NCI-H446 (cell line): ENCODE results near the gene MYL3.

Source experiments
- DNase-seq, 2 experiments: peaks; one replicate each; lab custom pipeline; 2025; lab: John Stamatoyannopoulos, UW

MYL3 gene

DNA sequence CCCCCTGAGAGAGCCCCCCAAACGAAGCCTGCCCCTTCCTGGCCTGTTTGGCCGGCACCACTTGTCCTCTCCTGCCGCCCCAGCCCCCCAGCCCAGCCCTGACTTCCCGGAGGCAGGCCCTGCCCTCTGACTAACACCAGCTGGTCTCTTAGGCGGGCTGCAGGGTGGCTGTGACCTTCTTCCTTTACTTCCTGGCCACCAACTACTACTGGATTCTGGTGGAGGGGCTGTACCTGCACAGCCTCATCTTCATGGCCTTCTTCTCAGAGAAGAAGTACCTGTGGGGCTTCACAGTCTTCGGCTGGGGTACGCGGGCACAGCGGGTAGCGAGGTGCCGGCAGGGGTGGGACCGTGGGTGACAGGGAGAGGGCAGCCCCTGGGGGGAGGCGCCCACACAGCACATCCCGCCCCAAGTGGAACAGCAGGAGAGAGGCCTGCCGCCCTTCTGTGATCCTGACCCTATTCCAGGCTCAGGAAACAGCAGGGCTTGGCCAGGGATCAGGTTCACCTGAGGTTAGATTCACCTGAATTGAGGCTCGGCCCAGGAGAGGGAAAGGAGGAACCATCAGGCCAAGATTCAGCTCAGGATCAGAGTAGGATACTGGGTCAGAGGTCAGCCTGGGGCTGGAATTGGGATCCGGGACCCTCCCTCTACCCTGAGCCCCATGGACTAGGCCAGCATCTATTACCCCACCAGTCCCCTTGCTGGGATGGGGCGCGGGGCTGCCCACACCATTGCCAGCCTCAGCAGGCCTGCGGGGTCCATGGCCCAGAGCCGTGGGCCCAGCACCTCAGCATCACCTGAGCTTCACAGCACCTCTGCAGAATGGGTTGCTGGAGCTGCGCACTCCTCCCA lies 36.1 kb upstream of the MYL3 start:
- no peak for DNase-seq

DNA sequence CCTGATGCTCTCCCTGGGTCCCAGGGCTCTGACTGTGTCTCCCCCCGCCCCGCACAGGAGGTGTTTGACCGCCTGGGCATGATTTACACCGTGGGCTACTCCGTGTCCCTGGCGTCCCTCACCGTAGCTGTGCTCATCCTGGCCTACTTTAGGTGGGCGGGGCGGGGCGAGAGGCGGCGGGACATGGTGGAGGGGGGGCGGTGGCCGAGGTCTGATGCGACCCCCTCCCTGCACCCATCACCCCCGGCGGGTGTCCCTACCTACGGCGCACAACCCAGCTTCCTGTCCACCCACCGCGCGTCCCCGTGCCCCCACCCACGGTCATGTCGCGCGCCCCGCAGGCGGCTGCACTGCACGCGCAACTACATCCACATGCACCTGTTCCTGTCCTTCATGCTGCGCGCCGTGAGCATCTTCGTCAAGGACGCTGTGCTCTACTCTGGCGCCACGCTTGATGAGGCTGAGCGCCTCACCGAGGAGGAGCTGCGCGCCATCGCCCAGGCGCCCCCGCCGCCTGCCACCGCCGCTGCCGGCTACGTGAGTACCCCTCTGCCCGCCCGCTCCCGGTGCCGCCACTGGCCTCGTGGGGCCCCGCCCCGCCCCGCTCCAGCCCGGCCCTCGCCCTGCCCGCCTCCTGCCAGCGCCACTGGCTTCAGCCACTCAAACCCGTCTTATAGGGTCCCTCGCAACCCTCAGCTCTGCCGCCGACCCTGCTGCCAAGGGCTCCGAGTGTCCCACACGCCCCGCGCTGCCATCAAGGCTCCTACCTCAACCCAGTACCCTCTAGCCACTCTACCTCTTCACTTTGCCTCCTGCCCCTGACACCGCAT lies 35.3 kb upstream of the MYL3 start:
- DNase-seq, result no peak

DNA sequence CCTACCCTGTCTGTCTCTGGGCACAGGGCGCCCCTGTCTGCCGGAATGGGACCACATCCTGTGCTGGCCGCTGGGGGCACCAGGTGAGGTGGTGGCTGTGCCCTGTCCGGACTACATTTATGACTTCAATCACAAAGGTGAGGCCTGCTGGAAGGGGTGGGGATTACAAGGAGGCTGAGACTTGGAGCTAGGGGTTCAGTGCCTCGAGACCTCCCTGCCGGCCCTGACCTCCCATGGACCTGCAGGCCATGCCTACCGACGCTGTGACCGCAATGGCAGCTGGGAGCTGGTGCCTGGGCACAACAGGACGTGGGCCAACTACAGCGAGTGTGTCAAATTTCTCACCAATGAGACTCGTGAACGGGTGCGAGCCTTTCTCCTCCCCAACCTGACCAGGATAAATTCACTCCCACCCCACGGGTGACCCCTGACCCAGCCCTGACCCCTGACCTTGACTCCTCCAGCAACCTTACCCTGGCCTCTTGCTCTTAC lies 34.6 kb upstream of the MYL3 start:
- DNase-seq, result no peak

GRCh38 chr3:46897031-46897430 lies 33.8 kb upstream of the MYL3 start:
- no peak for DNase-seq

DNA sequence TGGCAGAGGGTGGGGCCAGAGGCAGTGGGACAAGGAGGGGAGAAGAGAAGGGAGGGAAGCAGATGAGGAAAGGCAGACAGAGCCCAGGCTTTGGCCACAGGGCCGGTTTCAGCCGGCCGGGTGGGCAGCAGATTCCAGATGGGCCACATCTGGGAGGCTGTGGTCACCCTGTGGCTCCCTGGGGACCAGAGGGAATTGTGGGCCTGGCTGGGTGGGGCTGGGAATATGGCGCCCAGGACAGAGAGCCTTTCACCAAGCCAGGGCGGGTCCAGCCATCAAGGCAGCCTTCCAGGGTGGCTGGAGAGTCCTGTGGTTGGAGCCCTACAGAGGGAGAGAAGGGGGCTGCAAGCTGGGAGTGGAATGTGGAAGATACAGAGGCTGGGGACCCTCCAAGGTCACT lies 33.1 kb upstream of the MYL3 start:
- DNase-seq, result no peak

- no peak for DNase-seq
Measured at GRCh38 chr3:46895761-46896160, 32.5 kb upstream of the MYL3 start.

DNA sequence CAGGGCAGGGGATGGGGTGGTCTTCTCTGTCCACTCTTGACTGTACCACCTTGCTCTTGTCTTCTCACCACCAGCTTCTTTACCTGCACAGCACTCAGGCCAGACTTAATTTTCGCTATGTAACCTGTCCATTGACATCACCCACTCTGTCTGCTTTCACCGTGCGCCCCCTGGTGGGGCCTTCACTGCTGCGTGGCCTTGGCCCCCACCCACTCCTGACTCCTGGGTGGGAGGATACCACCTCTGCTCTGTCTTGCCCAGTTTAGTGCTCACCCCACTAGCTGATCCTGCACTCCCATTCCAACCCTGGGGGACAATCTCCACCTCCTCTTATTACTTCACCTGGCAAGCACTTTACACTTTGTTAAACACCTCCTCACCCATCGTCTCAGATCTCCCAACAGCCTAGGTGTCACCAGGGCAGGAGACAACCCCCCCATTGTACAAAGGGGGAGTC lies 32.0 kb upstream of the MYL3 start:
- DNase-seq, result no peak

- DNase-seq, result no peak
Measured at GRCh38 chr3:46894256-46894655, 31.0 kb upstream of the MYL3 start.

DNA sequence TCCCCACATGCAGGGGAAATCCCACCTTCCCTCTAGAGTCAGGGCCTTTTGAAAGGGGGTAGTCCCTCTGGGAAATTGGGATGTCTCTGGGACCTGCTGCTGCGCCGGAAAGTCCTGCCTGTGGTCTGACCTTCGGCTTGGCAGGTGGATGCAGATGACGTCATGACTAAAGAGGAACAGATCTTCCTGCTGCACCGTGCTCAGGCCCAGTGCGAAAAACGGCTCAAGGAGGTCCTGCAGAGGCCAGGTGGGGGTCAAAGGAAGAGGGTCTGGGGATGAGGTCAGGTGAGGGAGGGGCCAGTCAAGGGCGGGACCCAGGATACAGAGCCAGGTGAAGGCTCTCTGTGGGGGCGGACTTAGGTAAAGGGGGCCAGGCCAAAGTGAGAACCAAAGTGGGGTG lies 30.5 kb upstream of the MYL3 start:
- no peak for DNase-seq

DNA sequence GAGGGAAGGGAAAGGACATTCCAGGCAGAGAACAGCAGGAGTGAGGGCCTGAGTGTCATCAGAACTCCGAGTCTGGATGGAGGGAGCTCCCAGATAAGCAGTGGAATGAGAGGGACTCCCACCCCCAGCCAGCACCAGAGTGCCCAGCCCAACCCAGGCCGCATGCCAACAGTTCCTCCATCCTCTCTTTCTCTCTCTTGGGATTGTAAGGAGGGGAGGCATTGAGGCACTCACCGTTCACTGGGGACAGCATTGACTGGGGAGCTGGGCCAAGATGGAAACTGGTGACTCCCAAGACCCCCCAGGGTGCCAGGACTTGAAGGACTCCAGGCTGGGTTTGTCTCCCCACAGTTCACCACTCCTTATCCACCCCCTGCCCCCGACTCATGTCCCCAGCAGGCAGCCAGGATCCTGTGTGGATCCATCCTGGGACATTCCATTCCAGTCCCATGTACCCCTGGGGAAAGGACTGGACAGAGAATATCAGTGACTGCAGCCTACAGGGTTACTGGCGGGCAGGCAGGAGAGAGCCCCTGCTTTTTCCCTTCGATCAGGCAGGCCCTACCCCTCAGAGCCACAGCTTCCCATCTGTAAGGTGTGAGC lies 30.0 kb upstream of the MYL3 start:
- DNase-seq, result no peak

DNA sequence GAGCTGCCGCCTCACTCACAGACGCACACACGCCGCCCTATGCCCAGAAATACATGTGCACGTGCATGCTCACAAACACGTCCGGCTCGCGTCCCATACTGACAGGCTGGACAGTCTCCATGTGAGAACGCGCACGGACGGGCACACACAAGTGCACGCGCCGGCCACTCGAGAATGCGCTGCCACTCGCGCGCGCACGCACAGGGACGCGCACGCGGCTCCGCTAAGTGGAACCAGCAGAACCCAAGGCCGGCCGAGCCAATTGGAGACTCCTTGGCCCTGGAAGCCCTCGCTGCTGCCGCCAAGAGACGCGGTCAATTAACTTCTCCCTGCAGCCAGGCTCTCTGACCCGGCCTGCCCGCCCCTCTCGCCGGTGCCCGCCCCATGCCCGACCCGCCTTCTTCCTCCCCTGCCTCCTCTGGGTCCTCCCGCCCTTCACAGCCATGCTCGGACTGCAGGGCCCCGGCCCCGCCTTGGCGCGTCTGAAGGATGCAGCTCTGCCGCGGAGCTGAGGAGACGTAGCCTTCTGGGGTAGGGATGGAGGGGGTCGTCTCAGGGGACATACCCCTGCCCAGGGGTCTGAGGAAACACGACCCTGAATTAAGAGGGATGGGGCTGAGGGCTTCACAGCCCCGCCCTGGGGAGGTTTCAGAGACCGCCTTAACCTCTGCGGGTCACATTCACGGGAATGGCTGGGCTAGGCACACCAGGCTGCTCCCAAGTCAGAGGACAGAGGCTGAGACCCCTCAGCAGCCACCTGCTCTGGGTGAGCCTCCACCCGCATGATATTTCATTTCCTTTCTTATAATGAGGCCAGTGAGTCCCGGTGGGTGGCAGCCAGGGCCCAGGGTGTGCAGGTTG lies 29.3 kb upstream of the MYL3 start:
- DNase-seq, result no peak

DNA sequence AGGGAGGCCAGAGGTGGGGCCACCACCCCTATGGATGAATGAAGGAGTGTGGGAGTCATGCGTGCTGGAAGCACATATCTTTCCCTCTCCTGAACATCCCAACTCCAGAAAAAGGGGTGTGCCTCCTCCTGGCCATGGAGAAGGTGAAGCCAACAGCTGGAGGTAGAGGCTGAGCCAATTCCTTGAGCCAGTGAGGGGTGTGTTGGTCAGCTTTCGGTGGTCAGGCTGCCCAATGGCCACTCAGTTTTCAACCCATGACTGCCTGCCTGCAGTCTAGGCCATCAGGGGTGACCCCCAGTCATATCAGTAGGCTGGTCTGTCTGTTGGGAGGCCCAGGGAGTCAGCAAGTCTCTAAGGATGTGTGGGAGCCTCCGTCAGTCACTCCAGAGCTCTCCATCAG lies 27.9 kb upstream of the MYL3 start:
- DNase-seq, result no peak

- no peak for DNase-seq
Measured at GRCh38 chr3:46890132-46890531, 26.9 kb upstream of the MYL3 start.

DNA sequence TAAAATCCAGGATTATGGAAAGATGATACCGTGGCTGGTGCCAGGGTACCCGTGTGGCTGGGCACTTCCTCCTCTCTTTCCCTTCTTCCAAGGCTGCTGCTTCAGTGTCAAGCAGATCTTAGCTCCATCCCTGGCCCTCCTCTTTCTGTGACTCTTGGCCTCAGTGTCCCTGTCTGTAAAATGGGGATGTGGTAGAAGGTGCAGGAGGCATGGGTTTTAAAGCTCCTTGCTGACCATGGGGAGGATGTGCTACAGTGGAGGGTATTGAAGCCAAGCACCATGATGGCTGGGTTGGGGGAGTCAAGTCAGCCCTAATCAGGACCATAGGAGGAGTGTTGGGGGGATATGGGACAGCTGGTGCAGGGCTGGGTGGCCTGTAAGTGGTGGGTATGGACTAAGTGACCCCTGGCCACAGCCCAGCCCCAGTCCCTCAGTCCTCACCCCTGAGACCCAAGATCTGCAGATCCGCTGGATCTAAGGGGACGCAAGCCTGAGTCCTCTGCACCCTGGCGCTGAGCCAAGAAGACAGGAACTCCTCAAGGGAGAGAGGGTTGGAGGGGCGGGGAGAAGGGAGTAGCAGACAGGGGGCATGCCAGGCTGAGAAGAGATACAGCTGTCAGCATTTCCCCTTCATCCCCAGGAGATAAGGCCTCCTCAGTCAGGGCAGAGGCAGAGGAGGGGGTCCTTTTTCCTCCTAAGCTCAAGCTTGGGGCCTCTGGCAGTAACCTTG lies 26.3 kb upstream of the MYL3 start:
- no peak for DNase-seq

- DNase-seq, result no peak
Measured at GRCh38 chr3:46888705-46889104, 25.5 kb upstream of the MYL3 start.

DNA sequence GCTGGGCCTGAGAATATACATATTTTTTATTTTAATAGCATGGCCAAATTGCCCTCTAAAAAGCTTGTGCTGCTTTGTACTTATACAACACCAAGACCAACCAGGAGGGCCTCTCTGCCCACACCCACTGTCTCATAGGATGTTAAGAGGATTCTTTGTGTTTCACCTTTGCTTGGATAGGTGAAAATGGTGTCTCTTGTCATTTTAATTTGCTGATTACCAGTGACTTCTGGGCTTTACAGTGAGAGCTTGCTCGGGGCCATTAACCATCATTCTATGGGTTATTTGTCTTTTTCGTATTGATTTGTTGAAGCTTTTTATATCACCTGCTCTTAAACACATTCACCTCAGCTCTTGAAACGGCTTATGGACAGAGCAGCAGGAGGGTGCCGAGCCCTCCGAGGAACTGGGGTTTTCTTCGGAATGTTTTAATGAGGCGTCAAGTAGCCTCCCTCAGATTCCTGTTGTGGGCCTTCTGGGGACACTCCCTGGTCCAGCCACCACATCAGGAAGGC lies 24.8 kb upstream of the MYL3 start:
- no peak for DNase-seq

- no peak for DNase-seq
Measured at GRCh38 chr3:46885612-46886011, 22.4 kb upstream of the MYL3 start.

DNA sequence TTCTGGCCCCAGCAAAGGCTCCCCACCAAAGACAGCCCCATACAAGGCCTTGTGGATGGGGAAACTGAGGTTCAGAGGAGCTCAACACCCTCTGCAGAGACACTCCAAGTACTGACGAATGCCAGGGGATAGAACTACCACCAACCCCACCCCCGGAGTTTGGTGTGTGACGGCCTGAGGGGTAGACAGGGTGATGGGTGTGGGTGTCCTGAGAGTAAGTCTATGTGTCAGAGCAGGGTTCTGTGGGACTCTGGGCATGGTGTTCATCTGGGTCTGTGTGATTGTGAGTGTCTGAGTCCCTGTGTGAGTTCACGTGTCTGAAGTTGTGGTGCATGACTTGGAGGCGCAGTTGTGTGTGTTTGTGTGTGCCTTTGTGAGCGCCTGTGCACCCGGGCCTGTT lies 21.7 kb upstream of the MYL3 start:
- DNase-seq, result no peak

DNA sequence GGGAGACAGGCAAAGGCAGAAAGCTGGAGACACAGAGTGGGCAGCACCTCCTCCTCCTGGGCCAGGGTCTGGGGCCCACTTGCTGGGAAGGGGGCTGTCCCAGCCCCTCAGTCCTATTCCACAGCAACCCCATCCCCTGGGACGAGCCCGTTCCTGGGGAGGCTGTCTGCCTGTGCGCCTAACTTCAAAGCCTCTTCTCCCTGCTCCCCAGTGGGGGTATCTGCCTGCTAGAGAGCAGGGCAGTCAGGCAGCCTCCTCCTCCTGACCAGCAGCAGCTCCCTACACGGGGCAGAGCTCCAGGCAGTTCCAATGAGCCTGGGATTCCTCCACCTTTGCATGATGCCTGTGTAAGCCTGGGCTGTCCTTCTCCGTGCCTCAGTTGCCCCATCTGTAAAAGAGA lies 21.2 kb upstream of the MYL3 start:
- no peak for DNase-seq

- DNase-seq, result no peak
Measured at GRCh38 chr3:46883830-46884185, 20.6 kb upstream of the MYL3 start.
